Measurements from ENCODE around the gene CFAP20DC. TPM values are rescaled to one million over a fixed set of nuclear protein-coding genes. Genes with fewer than 3 reads are reported as not detected.

The CFAP20DC gene
- total RNA-seq, 1 donor from 2014 or later = not detected

DNA sequence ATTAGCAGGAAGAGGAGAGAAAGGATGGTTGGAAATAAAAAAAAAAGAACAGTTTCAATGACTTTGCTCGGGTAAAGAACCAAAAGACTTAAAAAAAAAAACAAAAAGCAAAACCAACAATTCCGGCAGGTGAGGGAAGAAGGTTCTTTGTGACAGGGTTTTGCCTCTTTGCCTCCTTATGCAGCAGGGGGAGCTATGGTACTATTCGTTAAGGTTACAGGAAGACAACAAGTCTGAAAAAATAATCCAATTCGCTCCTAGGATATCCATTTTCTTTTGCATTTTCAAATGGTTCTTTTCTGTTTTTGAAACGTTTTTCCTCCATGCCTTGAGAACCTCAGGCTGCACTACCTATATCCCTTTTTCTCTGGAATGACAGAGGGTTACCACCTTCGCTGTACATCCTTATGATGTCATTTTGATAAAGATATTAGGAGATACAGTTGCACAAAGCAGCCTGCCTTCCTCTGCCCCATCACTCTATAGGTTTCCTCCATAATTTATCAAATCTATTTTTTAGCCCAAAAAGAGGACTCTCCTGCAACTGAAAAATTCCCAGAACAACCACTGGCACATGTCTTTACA lies 55.0 kb downstream of the CFAP20DC start:
- intact Hi-C loops (cut with micrococcal nuclease) = no loop called here
- Histone ChIP-seq H3K27me3 (ENCODE audit: low read depth) (peaks cover 3% of the 10 kb centered on the region), H3K36me3 (no peaks in the 10 kb centered on the region), H3K4me3 (no peak overlapping the region), H3K27ac (replicated peaks) (no peak overlapping the region), H3K4me1 (no peaks in the 10 kb centered on the region), H3K9me3 (replicated peaks) (no peaks in the 10 kb centered on the region)
- DNase-seq = no peak
- TF ChIP-seq, protein P1, sequence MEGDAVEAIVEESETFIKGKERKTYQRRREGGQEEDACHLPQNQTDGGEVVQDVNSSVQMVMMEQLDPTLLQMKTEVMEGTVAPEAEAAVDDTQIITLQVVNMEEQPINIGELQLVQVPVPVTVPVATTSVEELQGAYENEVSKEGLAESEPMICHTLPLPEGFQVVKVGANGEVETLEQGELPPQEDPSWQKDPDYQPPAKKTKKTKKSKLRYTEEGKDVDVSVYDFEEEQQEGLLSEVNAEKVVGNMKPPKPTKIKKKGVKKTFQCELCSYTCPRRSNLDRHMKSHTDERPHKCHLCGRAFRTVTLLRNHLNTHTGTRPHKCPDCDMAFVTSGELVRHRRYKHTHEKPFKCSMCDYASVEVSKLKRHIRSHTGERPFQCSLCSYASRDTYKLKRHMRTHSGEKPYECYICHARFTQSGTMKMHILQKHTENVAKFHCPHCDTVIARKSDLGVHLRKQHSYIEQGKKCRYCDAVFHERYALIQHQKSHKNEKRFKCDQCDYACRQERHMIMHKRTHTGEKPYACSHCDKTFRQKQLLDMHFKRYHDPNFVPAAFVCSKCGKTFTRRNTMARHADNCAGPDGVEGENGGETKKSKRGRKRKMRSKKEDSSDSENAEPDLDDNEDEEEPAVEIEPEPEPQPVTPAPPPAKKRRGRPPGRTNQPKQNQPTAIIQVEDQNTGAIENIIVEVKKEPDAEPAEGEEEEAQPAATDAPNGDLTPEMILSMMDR (IDR thresholded peaks at IDR 0.05; ENCODE audit: borderline replicate concordance) = peak; percentile 71

DNA sequence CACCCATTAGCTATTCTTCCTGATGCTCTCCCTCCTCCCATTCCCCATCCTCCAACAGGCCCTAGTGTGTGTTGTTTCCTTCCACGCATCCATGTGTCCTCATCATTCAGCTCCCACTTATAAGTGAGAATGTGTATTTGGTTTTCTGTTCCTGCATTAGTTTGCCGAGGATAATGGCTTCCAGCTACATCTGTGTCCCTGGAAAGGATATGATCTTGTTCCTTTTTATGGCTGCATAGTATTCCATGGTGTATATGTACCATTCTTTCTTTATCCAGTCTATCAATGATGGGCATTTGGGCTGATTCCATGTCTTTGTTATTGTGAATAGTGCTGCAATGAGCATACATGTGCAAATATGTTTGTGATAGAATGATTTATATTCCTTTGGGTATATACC lies 56.3 kb downstream of the CFAP20DC start:
- intact Hi-C loops (cut with micrococcal nuclease) = no loop called here
- DNase-seq = no peak
- TF ChIP-seq, protein P1 (IDR thresholded peaks at IDR 0.05; ENCODE audit: borderline replicate concordance) = no peak

DNA sequence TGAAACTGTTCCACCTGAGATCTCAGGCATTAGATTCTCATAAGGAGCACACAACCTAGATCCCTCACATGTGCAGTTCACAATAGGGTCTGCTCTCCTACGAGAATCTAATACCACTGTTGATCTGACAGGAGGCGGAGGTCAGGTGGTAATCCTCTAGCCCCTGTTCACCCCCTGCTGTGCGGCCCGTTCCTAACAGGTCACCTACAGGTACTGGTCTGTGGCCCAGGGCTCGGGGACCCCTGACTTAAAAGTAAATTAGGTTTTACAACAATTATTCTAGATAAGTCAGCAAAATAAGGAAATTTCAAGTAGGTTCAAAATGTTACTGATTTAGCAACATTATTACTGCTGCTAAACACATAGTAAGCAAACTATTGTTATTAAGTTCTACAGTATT lies 58.2 kb downstream of the CFAP20DC start:
- H3K4me1 ChIP-seq = no peaks in the 10 kb centered on the region
- H3K36me3 ChIP-seq = no peaks in the 10 kb centered on the region
- no peak for DNase-seq
- H3K27ac ChIP-seq (replicated peaks) = no peak overlapping the region
- peaks cover 7% of the 10 kb centered on the region for H3K9me3 ChIP-seq (replicated peaks)
- TF ChIP-seq, protein P1 (IDR thresholded peaks at IDR 0.05; ENCODE audit: borderline replicate concordance) = no peak
- intact Hi-C loops (cut with micrococcal nuclease) = no loop called here
- no peak overlapping the region for H3K4me3 ChIP-seq
- peaks cover 3% of the 10 kb centered on the region for H3K27me3 ChIP-seq (ENCODE audit: low read depth)

More for the DNA sequence above, 56.3 kb downstream of the CFAP20DC start:
- Histone ChIP-seq H3K4me1 (no peaks in the 10 kb centered on the region), H3K4me3 (no peak overlapping the region), H3K27me3 (ENCODE audit: low read depth) (peaks cover 3% of the 10 kb centered on the region), H3K36me3 (no peaks in the 10 kb centered on the region), H3K27ac (replicated peaks) (no peak overlapping the region), H3K9me3 (replicated peaks) (no peaks in the 10 kb centered on the region)

DNA sequence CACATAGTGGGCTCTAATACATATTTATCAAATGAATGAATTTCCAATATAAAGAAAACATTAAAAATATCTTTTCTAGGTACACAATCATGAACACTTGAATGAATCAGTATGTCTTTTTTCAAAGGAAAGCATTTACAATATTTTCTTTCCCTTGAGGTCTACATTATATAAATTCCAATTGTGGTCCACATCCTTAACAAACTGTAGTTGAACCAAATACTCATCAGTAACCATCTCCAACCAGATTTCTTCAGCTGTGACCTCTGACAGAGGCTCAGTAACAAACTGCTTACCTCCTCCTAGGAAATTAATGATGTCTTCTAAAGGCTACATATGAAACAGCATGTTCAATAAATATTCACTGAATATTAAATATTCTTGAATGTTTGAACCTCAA lies 58.8 kb downstream of the CFAP20DC start:
- H3K36me3 ChIP-seq = no peaks in the 10 kb centered on the region
- no peak overlapping the region for H3K4me3 ChIP-seq
- intact Hi-C loops (cut with micrococcal nuclease) = no loop called here
- H3K4me1 ChIP-seq = no peaks in the 10 kb centered on the region
- TF ChIP-seq, protein P1 (IDR thresholded peaks at IDR 0.05; ENCODE audit: borderline replicate concordance) = no peak
- H3K9me3 ChIP-seq (replicated peaks) = peaks cover 13% of the 10 kb centered on the region
- DNase-seq = no peak
- peaks cover 3% of the 10 kb centered on the region for H3K27me3 ChIP-seq (ENCODE audit: low read depth)
- no peak overlapping the region for H3K27ac ChIP-seq (replicated peaks)

DNA sequence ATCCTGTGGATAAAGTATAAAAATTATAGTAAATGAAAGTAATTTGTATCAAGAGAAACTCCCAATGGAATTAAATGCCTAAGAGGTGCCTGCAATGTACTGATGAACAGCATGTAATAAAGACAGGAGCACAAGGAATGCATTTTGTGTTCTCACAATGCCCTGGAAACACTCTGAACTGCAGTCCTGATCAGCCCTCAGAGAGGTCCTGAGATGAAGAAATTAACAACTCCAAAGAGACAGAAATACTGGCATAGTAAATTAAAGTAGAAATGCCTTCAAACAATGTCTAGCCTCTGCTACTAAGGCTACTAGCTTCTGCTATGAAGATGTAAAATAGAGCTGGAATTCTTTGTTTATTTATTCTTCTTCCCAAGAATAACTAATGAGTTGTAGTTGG lies 59.9 kb downstream of the CFAP20DC start:
- Histone ChIP-seq H3K27me3 (ENCODE audit: low read depth) (peaks cover 3% of the 10 kb centered on the region), H3K4me1 (no peaks in the 10 kb centered on the region), H3K9me3 (replicated peaks) (peaks cover 17% of the 10 kb centered on the region), H3K4me3 (no peak overlapping the region), H3K27ac (replicated peaks) (no peak overlapping the region), H3K36me3 (no peaks in the 10 kb centered on the region)
- no peak for DNase-seq
- TF ChIP-seq, protein P1 (IDR thresholded peaks at IDR 0.05; ENCODE audit: borderline replicate concordance) = no peak
- intact Hi-C loops (cut with micrococcal nuclease) = no loop called here
